HG02610 (cell line): ENCODE data around the gene PUSL1.

Source experiments
- ATAC-seq: cut with Tn5 transposase; IDR thresholded peaks from one replicate; pipeline ENCODE4 v1.9.1; 2021; ENCODE audit warnings: mild to moderate bottlenecking, moderate library complexity; ENCODE audit not compliant: unreplicated experiment

PUSL1 gene

DNA sequence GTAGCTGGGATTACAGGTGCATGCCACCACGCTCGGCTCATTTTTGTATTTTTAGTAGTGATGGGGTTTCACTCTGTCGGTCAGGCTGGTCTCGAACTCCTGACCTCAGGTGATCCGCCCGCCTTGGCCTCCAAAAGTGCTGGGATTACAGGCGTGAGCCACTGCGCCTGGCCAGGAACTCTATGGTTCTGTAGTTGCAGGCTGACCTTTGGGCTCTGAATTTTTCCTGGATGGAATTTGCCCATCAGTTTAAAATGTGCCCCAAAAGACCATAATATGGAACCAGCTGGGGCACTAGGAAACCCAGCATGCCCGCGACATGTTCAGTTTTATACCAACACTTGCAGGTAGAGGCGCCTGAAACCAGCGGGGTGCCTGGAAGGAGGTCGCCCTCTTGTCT, 29.8 kb upstream of the PUSL1 start:
- no peak for ATAC-seq

DNA sequence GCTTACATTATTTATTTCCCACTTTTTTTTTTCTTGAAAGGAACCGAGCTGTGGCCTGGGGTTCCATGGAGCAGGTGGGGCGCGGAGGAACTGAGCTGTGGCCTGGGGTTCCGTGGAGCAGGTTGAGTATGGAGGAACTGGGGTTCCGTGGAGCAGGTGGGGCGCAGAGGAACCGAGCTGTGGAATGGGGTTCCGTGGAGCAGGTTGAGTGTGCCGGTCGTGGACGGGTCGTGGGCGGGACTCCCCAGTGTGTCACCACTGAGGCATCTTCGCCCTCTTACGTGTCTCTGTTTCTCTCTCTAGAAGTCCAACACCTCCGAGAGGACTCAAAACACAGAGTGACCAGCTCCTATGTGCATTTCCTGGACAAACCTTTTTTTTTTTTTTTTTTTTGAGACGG, 29.4 kb upstream of the PUSL1 start:
- no peak for ATAC-seq

DNA sequence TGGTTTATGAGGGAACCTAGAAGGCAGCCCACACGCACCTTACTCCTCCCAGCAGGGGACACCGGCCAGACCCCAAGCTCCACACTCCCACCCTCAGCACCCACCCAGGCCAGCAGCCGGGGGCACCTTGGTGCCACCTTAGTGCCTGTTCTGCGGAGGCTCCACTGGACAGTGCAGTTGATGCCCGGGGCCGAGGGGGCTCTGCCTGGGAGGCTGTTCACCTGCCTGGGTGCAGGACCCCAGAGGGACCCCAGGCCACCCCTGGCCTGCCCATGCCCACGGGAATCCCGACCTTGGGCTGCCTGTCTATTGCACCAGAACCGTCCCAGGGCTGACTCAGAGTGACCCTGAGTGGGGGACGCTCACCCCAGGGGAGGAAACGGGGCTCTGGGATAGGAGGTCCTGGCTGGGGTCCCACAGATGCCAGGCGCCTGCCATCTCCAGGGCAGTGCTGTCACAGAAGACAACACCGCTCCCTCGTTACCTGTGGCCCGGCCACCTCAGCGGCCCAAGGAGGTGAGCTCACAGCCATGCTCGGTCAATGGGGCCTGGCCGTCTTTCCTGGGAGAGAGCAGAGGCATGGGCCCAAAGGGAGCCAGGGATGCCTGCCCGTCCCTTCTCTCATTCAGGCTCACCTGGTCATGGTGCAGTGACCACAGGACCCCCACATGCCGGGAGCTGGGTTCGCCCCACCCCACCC, 27.5 kb upstream of the PUSL1 start:
- ATAC-seq = no peak

DNA sequence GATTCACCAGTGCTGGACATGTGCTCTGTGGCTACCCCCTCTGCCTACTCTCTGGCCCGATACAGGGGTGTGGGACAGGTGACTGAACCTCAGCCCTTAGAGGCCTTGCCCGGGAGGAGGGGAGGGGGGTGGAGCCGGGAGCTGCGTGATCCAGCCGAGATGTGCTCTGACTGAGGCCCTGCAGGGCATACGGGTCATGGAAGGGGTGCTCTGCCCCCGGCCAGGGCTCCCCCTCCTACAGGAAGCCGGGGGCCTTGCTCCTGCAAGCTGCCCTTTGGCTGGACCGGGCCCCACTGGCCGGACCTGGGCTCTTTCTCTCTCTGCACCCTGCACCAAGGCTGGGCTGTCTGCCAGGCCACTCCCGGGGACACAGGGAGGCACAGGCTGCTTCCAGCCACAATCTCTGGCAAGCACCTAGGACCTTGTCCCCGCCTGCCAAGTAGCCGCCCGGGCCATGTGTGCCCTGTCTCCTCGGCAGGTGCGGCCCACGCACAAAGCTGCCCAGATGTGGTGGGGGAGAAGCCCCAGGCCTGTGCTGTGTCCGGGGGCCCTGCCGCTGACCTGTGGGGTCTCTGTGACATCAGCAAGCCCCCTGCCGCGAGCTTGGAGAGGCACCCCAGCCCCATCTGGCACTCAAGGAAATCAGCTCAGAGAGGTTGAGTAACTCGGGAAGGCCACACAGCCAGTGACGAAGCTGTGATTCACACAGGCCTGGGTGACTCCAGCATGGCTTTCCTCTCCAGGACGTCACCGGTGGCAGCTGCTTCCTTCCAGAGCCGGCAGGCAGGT, 26.7 kb upstream of the PUSL1 start:
- no peak for ATAC-seq

DNA sequence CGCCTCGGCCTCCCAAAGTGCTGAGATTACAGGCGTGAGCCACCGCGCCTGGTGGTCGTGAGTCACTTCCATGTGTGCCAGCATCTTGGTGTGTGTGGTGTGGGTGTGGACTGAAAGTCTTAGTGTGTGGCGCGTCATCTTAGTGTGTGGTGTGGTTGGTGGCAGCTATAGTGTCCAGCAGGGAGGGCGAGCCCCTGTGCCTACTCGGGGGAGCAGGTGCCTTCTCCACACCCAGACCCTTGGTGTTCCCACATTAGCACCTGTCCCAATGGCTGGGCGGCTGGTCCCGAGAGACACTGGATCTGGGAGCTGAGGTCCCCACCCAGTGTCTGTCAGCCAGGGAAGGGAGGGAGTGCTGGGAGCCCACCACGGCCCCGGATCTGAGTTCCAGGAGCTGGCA, 25.4 kb upstream of the PUSL1 start:
- ATAC-seq = no peak

DNA sequence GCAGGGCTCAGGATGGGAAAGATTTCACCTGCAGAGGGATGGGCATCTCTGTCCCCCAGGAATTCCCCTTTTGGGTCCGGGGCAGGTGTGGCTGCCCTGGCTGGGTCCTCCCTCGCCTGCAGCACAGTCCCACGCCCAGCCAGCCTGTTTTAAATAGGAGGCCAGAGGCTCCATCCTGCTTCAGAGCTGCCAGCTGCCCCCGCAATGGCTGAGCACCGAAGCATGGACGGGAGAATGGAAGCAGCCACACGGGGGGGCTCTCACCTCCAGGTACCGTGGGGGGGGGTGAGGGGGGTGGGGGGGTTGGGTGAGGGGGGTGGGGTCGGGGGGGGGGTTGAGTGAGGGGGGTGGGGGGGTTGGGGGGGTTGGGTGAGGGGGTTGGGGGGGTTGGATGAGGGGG, 24.6 kb upstream of the PUSL1 start:
- no peak for ATAC-seq

DNA sequence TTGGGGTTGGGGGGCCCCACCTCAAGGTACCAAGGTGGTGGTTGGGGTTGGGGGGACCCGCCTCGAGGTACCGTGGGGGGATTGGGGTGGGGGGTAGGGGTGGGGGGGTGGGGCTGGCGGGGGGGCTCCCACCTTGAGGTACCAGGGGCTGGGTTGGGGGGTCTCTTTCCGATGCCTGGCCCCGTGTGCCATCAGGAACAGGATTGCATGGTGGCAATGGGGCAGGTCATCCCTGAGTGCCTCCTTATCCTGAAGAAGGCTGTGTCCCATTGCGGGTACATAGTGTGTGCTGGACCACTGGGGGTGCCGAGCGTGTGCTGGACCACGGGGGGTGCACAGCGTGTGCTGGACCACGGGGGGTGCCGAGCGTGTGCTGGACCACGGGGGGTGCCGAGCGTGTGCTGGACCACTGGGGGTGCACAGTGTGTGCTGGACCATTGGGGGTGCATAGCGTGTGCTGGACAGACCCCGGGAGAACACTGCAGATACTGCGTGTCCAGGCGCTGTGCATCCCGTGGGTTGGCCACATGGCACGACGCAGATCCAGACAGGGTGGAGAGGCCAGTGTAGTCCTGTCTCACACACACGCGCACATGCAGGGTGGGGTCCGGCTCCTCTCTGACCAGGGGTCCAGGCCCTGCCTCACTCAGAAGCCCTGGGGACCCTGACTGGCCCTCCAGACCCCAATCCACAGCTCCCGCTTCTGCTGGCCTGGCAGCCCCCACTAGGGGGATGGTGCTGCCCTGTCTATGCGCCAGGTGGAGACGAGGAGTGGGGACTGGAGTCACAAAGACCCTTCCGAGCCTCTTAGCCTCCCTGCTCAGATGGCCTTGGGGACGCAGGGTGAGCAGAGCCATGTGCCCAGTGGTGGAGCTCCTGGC, 23.9 kb upstream of the PUSL1 start:
- ATAC-seq = no peak

DNA sequence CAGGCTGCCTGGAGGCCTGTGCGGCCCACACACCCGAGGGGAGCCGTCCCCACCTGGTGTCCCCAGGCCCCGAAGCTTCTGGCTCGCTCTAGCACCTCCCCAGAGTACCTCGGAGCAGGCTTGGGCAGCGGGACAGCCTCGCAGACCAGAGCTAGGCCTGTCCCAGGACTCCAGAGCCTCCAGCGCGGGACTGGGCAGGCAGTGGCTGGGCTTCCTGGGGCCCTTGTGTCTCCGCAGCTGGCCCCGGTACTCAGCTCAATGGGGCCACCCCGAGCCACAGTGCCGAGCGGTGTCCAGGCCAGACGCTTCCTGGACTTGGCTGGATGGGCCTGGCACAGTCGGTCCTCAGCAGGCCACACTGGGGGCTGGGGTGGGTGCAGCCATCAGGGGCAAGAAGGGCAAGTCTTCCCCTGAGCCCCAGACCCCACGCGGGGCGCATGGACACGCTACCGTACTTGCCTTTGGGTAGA, 23.3 kb upstream of the PUSL1 start:
- no peak for ATAC-seq

DNA sequence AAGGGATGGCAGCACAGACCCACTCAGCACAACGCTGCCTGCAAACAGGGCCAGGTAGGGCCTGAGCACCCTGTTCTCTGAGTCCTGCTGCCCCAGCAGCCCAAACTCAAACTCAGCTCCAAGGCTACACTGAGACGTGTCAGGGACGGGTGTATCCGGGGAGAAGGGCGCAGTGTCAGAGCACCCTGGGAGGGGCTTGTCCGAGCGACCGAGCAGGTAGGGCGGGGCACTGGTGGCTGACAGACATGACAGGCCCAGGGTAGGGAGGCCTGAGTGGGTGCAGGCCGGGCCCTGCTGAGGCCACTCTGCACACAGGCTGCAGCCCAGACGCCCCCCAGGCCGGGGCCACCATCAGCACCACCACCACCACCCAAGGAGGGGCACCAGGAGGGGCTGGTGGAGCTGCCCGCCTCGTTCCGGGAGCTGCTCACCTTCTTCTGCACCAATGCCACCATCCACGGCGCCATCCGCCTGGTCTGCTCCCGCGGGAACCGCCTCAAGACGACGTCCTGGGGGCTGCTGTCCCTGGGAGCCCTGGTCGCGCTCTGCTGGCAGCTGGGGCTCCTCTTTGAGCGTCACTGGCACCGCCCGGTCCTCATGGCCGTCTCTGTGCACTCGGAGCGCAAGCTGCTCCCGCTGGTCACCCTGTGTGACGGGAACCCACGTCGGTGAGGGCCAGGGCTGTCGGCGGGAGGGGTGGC, 22.6 kb upstream of the PUSL1 start:
- no peak for ATAC-seq

DNA sequence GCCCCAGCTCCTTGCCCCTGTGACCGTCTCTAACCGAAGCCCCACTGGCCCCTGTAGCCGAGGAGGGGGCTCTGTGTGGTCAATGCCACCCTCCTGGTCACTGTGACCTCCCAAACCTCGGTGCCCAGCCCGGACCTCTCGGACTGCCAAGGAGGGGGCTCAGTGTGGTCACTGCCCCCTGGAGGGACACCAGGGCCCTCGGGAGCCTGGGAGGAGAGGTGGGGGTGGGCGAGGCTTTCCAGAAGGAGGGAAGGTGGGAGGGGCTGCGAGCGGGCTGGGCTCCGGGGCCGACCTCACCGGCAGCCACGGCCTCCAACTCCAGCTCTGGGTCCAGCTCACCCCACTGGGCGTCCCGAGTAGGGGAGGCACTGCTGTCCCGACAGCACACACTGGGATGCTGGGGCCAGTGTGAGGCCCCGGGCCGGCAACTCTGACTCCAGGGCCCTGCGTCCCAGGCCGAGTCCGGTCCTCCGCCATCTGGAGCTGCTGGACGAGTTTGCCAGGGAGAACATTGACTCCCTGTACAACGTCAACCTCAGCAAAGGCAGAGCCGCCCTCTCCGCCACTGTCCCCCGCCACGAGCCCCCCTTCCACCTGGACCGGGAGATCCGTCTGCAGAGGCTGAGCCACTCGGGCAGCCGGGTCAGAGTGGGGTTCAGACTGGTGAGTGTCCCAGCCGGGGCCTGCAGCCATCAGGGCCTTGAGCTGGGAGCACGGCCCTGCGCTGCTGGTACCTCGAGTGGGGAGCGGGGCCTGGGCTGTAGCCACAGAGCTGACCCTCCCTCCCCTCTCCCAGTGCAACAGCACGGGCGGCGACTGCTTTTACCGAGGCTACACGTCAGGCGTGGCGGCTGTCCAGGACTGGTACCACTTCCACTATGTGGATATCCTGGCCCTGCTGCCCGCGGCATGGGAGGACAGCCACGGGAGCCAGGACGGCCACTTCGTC, 21.8 kb upstream of the PUSL1 start:
- no peak for ATAC-seq

DNA sequence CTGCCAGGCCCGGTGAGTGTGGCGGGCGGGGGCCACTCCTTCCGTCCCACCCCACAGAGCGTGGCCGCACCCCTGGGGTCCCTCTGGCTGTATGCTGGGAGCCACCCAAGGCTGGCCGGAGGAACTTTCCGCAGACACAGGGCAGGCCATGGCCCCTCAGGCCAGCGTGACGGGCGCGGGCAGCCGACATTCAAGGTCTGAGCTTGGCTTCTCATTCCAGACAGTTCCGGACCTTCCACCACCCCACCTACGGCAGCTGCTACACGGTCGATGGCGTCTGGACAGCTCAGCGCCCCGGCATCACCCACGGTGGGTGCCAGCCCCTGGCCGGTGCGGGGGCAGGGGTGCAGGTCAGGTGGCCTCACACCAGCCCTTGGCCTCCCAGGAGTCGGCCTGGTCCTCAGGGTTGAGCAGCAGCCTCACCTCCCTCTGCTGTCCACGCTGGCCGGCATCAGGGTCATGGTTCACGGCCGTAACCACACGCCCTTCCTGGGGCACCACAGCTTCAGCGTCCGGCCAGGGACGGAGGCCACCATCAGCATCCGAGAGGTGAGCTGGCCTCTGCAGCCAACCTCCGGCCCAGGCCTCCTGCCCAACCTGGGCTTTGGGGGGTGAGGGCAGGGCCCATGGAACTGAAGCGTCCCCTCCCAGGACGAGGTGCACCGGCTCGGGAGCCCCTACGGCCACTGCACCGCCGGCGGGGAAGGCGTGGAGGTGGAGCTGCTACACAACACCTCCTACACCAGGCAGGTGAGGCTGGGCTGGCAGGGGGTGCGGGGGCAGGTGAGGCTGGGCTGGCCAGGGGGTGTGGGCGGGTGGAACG, 20.9 kb upstream of the PUSL1 start:
- ATAC-seq = no peak

DNA sequence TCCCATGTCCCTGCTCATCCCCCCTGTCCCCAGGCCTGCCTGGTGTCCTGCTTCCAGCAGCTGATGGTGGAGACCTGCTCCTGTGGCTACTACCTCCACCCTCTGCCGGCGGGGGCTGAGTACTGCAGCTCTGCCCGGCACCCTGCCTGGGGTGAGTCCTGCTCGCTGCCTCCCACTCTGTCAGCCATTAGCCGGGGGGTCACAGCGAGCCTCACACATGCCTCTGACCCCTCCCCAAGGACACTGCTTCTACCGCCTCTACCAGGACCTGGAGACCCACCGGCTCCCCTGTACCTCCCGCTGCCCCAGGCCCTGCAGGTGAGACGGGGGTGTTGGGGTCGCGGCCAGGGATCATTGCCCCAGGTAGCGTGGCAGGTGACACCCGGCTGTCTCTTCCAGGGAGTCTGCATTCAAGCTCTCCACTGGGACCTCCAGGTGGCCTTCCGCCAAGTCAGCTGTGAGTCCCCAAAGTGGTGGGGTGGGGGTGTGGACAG, 18.1 kb upstream of the PUSL1 start:
- no peak for ATAC-seq

DNA sequence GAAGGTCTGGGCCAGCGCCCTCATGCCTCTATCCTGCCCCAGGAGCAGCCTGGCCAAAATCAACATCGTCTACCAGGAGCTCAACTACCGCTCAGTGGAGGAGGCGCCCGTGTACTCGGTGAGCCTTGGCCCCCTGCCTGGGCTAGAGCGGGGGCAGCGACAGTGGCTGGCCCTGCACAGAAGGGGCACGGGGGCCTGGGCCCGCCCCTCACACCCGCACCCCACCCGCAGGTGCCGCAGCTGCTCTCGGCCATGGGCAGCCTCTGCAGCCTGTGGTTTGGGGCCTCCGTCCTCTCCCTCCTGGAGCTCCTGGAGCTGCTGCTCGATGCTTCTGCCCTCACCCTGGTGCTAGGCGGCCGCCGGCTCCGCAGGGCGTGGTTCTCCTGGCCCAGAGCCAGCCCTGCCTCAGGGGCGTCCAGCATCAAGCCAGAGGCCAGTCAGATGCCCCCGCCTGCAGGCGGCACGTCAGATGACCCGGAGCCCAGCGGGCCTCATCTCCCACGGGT, 17.3 kb upstream of the PUSL1 start:
- ATAC-seq = no peak

DNA sequence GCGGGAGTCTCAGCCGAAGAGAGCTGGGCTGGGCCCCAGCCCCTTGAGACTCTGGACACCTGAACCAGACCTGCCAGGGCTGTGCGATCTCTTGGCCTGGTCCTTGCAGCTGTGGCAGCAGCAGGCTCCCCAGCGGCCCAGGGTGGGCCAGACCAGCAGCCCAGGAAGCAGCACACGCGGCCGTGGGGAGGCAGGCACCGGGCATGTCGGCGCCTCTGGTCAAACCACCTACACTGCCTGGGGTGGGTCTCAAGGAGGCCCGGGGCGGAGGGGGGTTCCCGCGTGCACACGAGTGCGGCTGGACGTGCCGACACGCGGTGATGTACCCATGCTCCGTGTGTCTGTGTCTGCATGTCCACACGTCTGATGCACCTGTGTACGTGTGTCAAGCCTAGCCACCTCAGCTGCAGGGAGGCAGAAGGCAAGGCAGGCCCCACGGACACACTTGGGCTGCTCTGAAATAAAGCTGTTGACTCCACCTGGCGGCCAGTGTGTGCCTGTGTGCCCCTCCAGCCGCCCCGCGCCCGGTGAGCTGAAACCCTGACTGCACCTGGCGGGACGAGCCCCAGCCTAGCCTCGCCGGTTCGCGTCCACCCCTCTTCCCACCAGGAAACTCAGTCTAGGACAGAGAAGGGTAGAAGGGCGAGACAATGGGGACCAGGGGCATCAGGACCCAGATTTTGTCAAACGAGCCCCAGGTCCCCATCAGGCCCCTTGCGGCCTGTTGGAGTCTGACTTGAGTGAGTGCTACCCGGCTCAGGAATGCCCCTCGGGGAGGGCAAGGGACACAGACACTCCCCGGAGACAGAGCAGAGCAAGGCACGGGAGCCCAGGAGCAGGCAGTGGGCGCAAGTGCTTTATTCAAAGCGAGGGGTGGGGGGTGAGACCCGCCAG, 16.6 kb upstream of the PUSL1 start:
- no peak for ATAC-seq

DNA sequence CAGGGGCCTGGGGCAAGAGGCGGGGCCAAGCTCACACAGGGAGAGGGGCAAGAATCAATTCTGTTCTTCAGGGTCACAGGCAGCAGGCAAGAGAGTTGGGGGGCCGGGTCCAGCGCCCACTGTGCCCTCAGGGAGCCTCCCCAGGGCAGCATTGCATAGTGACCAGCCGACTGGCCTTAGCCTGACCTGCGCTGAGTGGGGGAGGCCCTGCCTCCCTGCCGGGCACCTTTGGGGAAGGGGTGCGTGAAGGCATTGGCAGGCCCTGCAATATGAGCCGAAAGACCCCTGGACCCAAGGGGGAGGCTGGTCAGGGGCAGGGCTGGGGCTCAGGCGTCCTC, 16.0 kb upstream of the PUSL1 start:
- ATAC-seq = no peak

DNA sequence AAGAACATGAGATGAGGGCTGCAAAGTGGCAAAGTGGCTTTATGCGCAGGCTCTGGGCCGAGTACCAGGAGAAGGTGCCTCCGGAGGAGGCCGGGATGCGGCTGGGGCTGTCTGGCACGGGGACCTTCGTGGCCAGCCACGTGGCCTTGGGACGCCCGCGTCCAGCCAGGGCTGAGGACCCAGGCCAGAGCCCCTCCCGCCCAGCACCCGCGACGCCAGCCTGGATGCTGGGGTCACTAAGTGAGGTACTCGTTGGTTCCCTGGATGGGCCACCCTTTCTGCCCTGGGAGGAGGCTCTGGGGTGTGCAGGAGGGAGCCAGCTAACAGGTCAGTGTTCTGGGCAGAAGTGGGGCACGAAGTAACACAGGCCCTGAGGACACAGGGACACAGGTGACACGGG, 15.5 kb upstream of the PUSL1 start:
- no peak for ATAC-seq
